Measurements from ENCODE around the gene TIMM17A.
"Not testable (repeated sequence)": the region's sequence is repeated elsewhere in the genome, so short reads cannot be mapped to it uniquely, and the experiment has no call there.

TIMM17A gene

DNA sequence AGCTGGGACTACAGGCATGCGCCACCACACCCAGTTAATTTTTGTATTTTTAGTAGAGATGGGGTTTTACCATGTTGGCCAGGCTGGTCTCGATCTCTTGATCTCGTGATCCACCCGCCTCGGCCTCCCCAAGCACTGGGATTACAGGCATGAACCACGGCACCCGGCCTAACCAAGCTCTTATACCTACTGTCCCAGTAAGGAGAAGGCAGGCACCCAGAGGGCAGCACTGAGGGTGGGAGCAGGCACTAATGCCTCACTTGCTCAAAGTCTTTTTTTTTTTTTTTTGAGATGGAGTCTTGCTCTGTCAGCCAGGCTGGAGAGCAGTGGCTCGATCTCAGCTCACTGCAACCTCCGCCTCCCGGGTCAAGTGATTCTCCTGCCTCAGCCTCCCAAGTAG lies 15.0 kb upstream of the TIMM17A start:
- not testable (repeated sequence) for DNase-seq (ENCODE audit: low read depth in 2 of 2)

DNA sequence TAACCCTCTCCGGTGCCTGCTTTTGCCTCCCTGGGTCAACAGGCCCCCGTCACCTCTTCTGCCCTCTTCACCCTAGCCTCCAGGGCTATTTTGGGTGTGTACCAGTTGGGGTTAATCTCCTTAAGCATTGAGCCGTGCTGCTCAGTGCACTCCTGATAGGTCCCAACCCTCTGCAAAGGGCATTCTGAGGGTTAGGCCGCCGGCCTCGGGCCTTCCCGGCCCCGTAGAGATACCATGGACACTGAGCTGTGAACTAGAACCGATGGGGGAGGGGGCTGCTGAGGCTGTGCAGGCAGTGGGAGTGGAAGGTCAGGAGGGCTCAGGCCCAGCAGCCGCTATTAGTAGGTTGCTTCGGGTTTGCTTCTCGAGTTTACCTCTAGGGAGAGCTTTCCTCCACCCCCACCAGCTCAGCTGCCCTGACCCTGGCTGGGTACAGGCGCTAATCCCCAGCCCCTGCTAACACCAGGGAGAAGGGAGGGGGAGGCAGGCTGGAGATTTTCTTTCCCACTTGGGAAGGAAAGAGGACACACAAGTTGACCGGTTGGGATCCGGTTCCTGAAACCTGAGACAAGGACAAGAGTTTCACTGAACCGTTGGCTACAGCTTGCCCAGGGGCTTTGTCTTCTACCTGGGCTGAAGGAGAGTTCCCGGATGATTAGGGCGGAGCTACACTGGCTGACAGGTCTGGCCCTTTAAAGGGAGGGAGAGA lies 13.7 kb upstream of the TIMM17A start:
- no peak for DNase-seq (ENCODE audit: low read depth in 2 of 2)

DNA sequence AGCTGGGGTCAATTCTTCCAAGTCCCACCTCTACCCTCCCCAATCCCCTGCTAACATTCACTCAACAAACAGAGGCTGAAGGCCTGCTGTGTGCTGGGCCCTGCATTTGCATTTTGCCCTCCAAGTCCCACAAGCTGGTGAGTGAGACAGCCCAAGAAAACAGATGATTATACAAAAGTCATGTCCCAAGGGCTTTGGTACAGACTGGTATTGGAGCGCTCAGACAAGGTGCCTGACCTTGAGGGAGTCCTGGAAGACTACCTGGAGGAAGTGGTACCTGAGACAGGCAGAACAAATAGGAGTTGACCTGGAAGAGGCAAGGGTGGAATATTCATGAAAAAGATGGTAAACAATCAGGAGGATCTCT lies 13.2 kb upstream of the TIMM17A start:
- DNase-seq (ENCODE audit: low read depth in 2 of 2), result no peak

DNA sequence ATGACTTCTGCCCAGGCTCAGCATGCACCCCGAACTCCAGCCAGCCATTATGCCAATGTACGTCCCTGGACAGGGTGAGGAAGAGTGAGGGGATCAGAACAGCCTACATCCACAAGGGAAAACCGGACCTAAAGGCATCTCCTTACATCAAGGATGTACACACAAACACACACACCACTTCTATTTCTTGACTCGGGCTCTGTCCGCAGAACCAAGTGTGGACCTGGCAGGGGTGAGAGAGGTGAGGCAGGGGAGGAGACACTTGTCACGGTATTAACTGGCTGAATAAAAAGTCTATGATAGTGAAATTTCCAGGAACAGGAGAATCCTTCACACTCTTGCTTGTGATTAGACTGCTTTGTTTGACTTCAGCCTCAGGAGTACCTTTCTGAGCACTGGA lies 11.3 kb upstream of the TIMM17A start:
- DNase-seq (ENCODE audit: low read depth in 2 of 2), result no peak

DNA sequence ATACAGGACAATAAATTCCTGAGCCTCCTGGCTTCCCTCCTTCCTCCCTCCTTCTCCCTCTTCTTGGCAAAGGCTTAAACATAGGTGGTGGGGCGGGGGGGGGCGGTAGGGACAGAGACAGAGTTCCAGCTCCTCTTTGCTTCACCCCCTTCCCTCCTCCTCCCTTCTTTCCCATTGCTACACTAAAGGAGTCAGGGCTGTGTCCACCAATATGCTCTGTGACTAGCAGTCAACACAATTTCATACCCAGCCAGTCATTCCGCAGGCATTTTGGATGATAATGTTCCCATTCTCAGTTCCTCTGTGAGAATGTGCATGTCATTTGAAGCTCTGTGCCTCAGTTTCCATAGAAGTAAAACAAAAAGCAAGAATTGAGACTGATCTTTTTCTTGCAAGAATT lies 10.7 kb upstream of the TIMM17A start:
- DNase-seq (ENCODE audit: low read depth in 2 of 2), result no peak

DNA sequence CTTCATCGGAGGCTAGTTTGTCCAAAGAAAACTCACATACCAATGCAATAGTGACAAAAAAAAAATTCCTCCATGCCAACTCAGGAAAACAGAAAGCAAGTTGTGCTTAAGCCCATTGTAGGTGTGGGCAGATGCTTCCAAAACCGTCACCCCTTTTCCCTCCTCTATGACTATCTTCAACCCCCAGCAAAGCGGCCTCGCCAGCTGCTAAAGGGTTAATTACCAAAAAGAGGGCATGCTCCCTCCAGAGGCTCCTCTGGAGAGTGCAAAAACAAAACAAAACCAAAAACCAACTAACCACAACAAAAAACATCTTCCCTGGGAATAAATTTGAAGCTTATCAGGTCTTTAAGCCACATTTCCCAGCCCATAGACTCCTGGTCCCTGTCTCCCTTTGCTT lies 10.1 kb upstream of the TIMM17A start:
- DNase-seq (ENCODE audit: low read depth in 2 of 2), result no peak

DNA sequence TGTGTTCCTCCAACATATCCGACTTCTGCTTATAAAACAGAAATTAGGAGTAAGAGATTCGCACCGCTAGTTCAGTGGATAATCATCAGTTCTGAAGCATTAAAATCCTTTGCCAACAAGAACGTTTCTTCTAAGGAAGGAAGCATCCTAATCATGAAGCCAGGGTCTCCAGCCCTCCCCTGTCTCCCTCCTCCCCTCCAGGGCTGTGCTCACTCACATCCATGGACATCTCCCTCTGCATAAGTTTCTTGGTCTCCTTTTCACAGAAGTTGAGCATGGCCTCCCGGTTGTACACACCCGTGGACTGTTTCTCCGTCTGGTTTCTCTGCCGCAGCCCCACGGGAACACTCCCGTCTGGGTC lies 9.5 kb upstream of the TIMM17A start:
- no peak for DNase-seq (ENCODE audit: low read depth in 2 of 2)

DNA sequence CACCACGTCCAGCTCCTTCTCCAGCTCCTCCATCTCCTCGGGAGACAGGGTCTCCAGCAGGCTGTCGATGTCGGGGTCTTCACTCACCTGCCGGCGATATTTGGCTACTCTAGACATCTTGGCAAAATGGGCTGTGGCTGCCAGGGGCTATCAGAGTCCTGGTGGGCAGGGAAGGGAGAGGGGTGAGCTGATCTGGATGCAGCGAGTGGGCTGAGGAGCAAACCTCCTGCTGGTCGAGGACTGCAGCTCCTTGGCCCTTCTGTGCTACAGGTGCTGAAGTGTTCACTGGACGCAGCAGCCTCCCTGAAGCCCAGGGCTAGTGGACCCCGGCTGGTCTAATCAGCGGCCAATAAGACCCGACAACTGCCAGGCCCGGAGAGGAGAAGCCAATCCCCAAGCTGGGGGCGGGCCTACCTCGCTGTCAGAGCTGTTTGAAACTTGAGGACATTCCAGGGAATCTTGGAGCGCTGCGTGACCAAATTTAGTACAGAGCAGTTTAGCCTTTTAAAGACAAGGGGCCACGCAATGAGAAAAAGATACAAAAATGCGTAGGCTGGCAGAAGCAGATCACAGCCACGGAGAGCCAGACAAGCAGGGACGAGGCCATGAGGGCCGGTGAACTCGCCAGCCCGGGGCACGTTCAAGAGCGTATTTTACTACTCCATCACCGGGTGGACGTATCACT lies 8.9 kb upstream of the TIMM17A start, which contains the start of gene LMOD1:
LMOD1 (minus strand) TSS at position 325 of the 685 bp plus-strand sequence; CDS start at position 117, 208 bp downstream.
- DNase-seq (ENCODE audit: low read depth in 2 of 2), result no peak

DNA sequence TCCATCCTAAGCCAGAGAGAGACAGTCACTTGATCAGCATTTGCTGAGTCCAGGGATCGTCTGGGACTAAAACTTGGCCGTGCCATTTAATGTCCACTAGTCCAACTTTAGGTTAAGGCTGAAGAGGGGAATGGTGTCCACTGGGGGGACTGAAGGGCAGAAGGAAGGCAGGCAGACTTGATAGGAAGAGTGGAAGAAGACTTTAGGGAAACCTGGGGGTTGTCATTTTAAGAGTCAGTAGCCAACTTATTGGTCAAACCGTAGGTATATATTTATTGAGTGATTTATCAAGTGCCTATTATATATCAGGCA lies 7.7 kb upstream of the TIMM17A start:
- DNase-seq (ENCODE audit: low read depth in 2 of 2), result no peak

DNA sequence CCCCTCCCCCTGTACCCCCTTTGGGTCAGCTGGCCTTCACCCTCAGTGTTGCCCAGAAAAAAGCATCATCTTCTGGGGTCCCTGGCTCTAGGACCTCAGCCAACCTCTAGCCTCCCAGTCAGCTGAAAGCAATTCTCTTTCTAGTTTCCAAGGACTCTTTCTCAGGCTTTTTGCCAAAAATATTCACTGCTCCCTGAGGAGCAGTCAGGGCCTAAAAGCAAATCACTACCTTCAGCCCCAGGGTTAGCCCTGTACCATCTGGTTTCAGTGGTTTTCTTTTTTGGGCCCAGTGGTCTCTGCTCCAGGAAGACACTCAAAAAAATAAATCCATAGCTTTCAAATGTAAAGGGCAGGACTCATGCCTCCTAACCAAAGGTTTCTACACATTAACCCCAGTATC lies 5.8 kb upstream of the TIMM17A start:
- DNase-seq (ENCODE audit: low read depth in 2 of 2), result no peak

DNA sequence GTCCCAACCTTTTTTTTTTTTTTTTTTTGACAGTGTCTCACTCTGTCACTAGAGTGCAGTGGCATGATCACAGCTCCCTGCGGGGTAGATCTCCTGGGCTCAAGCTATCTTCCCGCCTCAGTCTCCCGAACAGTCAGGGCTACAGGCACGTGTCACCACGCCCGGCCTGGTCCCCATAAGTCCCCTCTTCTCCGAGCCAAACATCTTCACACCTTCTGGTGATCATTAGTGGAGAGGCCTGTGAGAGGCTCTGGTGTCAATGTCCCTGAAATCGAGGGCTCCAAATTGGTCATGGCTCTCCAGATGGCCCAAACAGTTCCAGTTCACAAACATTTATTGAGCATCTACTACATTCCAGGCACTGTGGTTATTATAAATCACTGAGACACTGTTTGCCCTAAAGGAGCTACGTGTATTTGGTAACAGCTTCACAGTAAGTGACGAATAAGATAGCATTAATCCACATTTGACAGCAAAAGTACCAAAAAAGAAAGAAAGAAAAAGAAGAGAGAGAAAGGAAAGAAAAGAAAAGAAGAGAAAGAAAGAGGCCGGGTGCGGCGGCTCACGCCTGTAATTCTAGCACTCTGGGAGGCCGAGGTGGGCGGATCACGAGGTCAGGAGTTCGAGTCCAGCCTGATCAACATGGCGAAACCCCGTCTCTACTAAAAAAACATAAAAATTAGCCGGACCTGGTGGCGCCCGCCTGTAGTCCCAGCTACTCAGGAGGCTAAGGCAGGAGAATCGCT lies 867 bp upstream of the TIMM17A start:
- DNase-seq (ENCODE audit: low read depth in 2 of 2), result no peak

DNA sequence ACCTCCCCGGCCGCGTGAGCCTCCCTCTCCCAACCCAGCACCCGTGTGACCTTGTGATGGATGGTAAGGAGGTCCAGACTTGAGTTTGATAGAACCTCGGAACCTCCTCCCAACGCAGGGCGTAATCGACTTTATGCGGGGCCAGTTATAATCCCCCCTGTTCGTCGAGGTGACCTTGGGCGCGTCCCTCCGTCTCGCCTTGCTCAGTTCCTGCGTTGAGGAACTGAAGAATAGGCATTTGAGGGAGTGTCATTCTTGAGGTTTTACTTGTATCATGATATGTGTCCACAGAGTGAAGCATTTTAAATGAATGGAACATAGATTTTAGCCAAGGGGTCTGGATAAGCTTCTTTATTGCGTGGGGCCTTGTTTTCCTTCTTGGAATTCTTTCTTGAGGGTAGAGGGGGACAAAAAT lies 433 bp downstream of the TIMM17A start:
- DNase-seq (ENCODE audit: low read depth in 2 of 2), result no peak

DNA sequence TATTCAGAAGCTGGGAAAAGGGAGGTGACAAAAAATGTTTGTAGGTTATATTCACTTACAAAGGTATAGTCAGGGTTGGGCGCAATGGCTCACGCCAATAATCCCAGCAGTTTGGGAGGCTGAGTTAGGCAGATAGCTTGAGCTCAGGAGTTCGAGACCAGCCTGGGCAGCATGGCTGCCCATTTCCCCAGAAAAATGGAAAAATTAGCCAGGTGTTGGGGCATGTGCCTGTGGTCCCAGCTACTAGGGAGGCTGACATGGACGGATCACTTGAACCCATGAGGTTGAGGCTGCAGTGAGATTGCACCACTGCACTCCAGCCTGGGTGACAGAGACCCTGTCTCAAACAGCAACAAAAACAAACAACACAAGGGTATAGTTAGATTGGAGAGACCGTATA lies 3.0 kb downstream of the TIMM17A start:
- DNase-seq (ENCODE audit: low read depth in 2 of 2), result no peak

DNA sequence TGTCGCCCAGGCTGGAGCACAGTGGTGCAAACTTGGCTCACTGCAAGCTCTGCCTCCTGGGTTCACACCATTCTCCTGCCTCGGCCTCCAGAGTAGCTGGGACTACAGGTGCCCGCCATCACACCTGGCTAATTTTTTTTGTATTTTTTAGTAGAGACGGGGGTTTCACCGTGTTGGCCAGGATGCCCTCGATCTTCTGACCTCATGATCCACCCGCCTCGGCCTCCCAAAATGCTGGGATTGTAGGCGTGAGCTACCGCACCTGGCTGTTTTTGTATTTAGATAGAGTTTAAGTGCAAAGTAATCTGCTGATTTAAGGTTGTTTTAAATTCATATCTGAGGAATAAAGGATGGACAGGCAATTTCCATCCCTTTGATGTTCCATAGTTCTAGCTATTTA lies 7.1 kb downstream of the TIMM17A start:
- not testable (repeated sequence) for DNase-seq (ENCODE audit: low read depth in 2 of 2)

DNA sequence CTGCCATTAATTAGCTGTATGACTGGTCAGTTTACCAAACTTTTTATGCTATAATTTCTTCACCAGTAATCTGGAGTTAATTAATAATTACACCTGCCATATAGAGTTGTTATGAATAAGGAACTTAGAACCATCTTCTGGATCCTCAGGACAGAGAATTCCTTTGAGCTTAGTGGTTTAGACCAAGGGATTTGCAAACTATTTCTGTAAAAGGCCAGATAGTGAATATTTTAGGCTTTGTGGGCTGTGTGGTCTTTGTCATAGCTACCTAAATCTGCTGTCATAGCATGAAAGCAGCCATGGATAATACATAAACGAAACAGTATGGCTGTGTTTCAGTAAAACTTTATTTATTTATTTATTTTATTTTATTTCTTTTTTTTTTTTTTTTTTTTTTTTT lies 9.0 kb downstream of the TIMM17A start:
- DNase-seq (ENCODE audit: low read depth in 2 of 2), result no peak

DNA sequence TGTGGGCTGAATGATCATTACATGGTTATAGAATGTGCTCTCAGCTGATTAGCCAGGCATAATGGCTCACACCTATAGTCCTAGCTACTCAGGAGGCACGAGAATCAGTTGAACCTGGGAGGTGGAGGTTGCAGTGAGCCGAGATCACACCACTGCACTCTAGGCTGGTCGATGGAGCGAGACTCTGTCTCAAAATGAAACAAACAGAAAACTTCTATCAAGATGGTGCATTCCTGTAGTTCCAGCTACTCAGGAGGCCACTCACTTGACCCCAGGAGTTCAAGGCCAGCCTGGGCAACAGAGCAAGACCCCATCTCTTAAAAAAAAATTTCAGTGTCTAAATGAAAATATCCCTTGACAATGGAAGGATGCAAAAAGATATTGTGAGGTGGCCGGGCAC lies 10.9 kb downstream of the TIMM17A start:
- DNase-seq (ENCODE audit: low read depth in 2 of 2), result no peak

DNA sequence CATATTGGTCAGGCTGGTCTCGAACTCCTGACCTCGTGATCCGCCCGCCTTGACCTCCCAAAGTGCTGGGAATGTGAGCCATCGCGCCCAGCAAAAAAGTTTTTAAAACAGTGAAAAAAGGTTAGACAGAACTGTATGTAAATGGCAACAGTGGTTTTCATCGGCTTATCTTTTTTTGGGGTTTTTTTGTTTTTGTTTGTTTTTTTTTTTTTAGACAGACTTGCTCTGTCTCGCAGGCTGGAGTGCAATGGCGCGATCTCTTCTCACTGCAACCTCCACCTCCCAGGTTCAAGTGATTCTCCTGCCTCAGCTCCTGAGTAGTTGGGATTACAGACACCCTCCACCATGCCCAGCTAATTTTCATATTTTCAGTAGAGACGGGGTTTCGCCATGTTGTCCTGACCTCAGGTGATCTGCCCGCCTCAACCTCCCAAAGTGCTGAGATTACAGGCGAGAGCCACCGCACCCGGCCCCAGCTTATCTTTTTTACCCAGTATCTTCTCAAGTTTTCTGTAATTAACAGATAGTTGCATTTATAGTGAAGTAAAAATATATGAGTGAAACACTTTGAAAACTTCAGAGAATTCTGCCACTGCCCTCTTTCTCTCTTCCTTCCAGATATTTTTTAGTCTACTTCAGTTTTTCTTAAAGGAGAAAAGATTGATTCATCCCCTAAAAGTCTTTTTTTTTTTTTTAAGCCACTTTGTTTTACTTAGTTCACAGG lies 13.1 kb downstream of the TIMM17A start:
- no peak for DNase-seq (ENCODE audit: low read depth in 2 of 2)

DNA sequence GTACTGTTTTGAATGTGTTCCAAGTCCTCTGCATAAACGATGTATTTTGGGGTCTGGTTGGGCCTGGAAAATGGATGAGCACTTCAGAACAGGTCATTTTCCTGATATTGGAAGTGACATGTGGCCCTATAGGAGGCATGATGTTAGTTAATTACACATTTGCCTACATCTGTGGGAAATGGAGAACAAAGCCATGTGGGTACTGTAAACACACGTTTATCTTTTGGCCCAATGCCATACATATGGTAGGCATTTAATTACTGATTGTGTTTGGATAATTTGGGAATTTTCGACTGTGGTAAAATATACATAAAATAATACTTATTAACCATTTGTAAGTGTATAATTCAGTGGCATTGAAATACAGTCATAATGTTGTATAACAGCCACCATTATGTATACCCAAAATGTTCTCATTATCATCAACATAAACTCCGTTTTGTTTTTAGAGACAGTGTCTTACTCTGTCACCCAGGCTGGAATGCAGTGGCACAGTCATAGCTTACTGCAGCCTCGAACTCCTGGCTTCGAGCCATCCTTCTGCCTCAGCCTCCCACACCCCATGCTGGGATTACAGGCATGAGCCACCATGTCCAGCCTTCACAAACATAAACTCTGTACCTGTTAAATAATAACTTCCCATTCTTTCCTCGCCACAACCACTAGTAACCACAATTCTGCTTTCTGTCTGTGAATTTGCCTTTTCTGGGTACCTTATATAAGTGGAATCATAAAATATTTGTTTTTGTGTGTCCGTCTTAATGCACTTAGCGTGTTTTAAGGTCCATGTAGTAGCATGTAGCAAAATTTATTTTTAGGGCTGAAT lies 15.2 kb downstream of the TIMM17A start:
- DNase-seq (ENCODE audit: low read depth in 2 of 2), result no peak

DNA sequence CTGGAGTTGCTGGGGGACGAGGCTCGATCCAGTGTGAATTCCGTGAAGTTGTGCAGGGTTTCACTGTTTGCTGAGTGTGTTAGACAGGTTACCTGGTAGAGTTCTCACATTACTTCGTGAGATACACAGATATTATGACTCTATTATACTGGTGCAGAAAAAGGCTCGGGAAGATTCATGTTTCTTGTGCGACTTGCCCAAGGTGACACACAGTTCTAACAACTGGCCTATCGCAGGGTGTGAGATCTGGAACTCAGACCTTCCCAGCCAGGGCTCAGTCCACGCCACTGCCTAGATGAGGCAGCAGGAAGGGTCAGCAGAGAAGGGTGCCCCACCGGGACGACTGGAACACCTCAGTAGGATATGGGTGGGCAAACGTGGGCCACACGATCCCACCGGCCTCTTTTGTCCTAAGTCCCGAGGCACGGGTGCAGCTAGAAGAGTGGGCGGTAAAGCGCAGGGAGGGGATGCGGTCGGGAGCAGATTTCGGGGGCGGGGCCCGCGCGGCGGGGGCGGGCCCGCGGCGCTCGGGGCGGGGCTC lies 26.8 kb downstream of the TIMM17A start:
- DNase-seq (ENCODE audit: low read depth in 2 of 2), result peak; percentile 64 to 71

DNA sequence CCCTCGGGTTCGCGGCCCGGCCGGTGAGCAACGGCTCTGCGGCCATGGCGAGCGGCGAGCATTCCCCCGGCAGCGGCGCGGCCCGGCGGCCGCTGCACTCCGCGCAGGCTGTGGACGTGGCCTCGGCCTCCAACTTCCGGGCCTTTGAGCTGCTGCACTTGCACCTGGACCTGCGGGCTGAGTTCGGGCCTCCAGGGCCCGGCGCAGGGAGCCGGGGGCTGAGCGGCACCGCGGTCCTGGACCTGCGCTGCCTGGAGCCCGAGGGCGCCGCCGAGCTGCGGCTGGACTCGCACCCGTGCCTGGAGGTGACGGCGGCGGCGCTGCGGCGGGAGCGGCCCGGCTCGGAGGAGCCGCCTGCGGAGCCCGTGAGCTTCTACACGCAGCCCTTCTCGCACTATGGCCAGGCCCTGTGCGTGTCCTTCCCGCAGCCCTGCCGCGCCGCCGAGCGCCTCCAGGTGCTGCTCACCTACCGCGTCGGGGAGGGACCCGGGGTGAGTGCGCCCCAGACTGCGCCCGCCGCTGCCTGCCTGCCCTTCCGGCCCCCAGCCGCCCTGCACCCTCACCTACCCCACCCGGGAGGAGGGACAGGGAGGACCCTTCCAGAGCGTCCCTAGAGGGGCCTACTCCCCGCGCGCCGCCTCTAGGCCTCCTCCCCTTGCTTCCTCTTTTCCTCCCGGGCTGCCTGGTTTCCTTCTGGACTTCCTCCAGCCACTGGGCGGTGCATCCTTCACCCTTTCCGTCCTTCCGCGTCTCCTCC lies 27.5 kb downstream of the TIMM17A start, which contains the start of gene RNPEP:
RNPEP (plus strand) TSS at position 26 of the 757 bp plus-strand sequence; CDS start at position 45, 19 bp downstream.
- DNase-seq (ENCODE audit: low read depth in 2 of 2), result peak; percentile 19 to 40
